BE2C (cell line): ENCODE results near the gene JADE2.

Source experiments
- DNase-seq: peaks from one replicate; pipeline ENCODE4 v3.0.0-alpha.2; 2020
- H3K27me3 ChIP-seq: fragments of 250-450 bp; sonication (Bioruptor Pico); 2 replicates; pipeline ENCODE4 v1.5.1; 2020; ENCODE audit warnings: mild to moderate bottlenecking
- H3K36me3 ChIP-seq: fragments of 250-450 bp; sonication (Bioruptor Pico); 2 replicates; pipeline ENCODE4 v1.5.1; 2020; ENCODE audit warnings: mild to moderate bottlenecking
- H3K4me1 ChIP-seq: fragments of 250-450 bp; sonication (Bioruptor Pico); 2 replicates; pipeline ENCODE4 v1.5.1; 2020
- H3K4me3 ChIP-seq: 2 replicates; pipeline ENCODE4 v1.5.1; 2011; ENCODE audit warnings: low read depth, low read length
- H3K9me3 ChIP-seq: fragments of 250-450 bp; sonication (Bioruptor Pico); 2 replicates; pipeline ENCODE4 v1.5.1; 2020
- CTCF ChIP-seq: IDR thresholded peaks from 2 replicates; pipeline ENCODE4 v1.5.1; 2012; ENCODE audit warnings: mild to moderate bottlenecking, low read depth, low read length

The JADE2 gene

GRCh38 chr5:134533115-134533815 is 7.8 kb downstream of the JADE2 start:
- no peak for TF ChIP-seq CTCF
- Histone ChIP-seq H3K27me3 (no peaks in the 10 kb centered on the region), H3K36me3 (no peaks in the 10 kb centered on the region), H3K4me1 (no peaks in the 10 kb centered on the region), H3K9me3 (no peaks in the 10 kb centered on the region), H3K4me3 (no peak overlapping the region)
- DNase-seq: no peak

GRCh38 chr5:134534058-134534725 is 8.7 kb downstream of the JADE2 start:
- no peaks in the 10 kb centered on the region for H3K4me1 ChIP-seq
- no peak for TF ChIP-seq CTCF
- DNase-seq: no peak
- no peaks in the 10 kb centered on the region; the same call in 1 of the 2 replicates for H3K36me3 ChIP-seq
- H3K9me3 ChIP-seq: no peaks in the 10 kb centered on the region
- no peak overlapping the region for H3K4me3 ChIP-seq
- no peaks in the 10 kb centered on the region for H3K27me3 ChIP-seq

- TF ChIP-seq CTCF: no peak
- no peaks in the 10 kb centered on the region for H3K27me3 ChIP-seq
- H3K4me1 ChIP-seq: no peaks in the 10 kb centered on the region
- DNase-seq: no peak
- no peaks in the 10 kb centered on the region for H3K9me3 ChIP-seq
- H3K4me3 ChIP-seq: no peak overlapping the region
- no peaks in the 10 kb centered on the region; the same call in 1 of the 2 replicates for H3K36me3 ChIP-seq
Observed at GRCh38 chr5:134534726-134535110, 9.2 kb downstream of the JADE2 start.

GRCh38 chr5:134536876-134537275 is 11.4 kb downstream of the JADE2 start:
- Histone ChIP-seq H3K4me3 (no peak overlapping the region), H3K36me3 (no peaks in the 10 kb centered on the region; the same call in 1 of the 2 replicates), H3K27me3 (no peaks in the 10 kb centered on the region), H3K4me1 (no peaks in the 10 kb centered on the region), H3K9me3 (no peaks in the 10 kb centered on the region)
- no peak for TF ChIP-seq CTCF
- no peak for DNase-seq

- no peaks in the 10 kb centered on the region for H3K9me3 ChIP-seq
- TF ChIP-seq CTCF: no peak
- H3K4me1 ChIP-seq: no peaks in the 10 kb centered on the region
- no peak overlapping the region for H3K4me3 ChIP-seq
- DNase-seq: no peak
- no peaks in the 10 kb centered on the region; the same call in 1 of the 2 replicates for H3K36me3 ChIP-seq
- H3K27me3 ChIP-seq: no peaks in the 10 kb centered on the region
Observed at GRCh38 chr5:134537297-134537696, 11.8 kb downstream of the JADE2 start.

- TF ChIP-seq CTCF: no peak
- no peak for DNase-seq
- Histone ChIP-seq H3K36me3 (no peaks in the 10 kb centered on the region; the same call in 1 of the 2 replicates), H3K9me3 (no peaks in the 10 kb centered on the region), H3K27me3 (no peaks in the 10 kb centered on the region), H3K4me3 (no peak overlapping the region), H3K4me1 (no peaks in the 10 kb centered on the region)
Observed at GRCh38 chr5:134538296-134538695, 12.8 kb downstream of the JADE2 start.
